Transverse colon (tissue), 4 donors: ENCODE results near the gene RRP1B. TPM values are rescaled to one million over a fixed set of nuclear protein-coding genes. Genes with fewer than 3 reads are reported as not detected.

Experiments used
- DNase-seq: peaks from one replicate; pipeline ENCODE4 v3.0.0-alpha.2; 2019
- H3K27ac ChIP-seq, 4 donors: fragments of 200-600 bp; sonication (generic); 2 replicates each; pipeline ENCODE4 v1.5.1; 2016 to 2018; ENCODE audit warnings: inconsistent platforms in 4 of 4
- H3K27me3 ChIP-seq: fragments of 200-600 bp; sonication (generic); 2 replicates; pipeline ENCODE4 v1.5.1; 2017; ENCODE audit warnings: inconsistent platforms
- H3K36me3 ChIP-seq, 4 donors: fragments of 200-600 bp; sonication (generic); 2 replicates each; pipeline ENCODE4 v1.5.1; 2017 to 2019; ENCODE audit warnings: inconsistent platforms in 4 of 4
- H3K4me1 ChIP-seq, 4 donors: fragments of 200-600 bp; sonication (generic); 2 replicates each; pipeline ENCODE4 v1.5.1; 2017 to 2020; ENCODE audit warnings: inconsistent platforms in 4 of 4
- H3K4me3 ChIP-seq, 4 donors: fragments of 200-600 bp; sonication (generic); 1 replicate in 1 of 4; 2 replicates in 3 of 4; pipeline versions ENCODE4 v1.5.1 to v1.6.1; 2017 to 2019; ENCODE audit warnings: inconsistent platforms in 4 of 4
- H3K9me3 ChIP-seq, 2 donors: fragments of 200-600 bp; sonication (generic); 2 replicates each; pipeline ENCODE4 v1.5.1; 2017 to 2019; ENCODE audit warnings: inconsistent platforms in 2 of 2
- CTCF ChIP-seq, 5 experiments: fragments of 200-600 bp in 3 of 5; fragments of 450-650 bp in 2 of 5; sonication (generic) in 3 of 5; IDR thresholded peaks; 1 replicate in 2 of 5; 2 replicates in 3 of 5; pipeline ENCODE4 v1.5.1; 2016 to 2017; ENCODE audit warnings: antibody characterized with exemption in 5 of 5, inconsistent platforms in 3 of 5, mild to moderate bottlenecking in 2 of 5, moderate library complexity in 1 of 5
- EP300 ChIP-seq: sonication (generic); formaldehyde crosslinking; IDR thresholded peaks from one replicate; pipeline ENCODE4 v1.6.1; 2017; ENCODE audit warnings: antibody characterized with exemption, low read depth
- POLR2A ChIP-seq: fragments of 450-650 bp; IDR thresholded peaks from one replicate; pipeline ENCODE4 v1.6.1; 2016; ENCODE audit warnings: antibody characterized with exemption, mild to moderate bottlenecking, moderate library complexity
- POLR2AphosphoS5 ChIP-seq, 3 donors: sonication (generic); formaldehyde crosslinking; IDR thresholded peaks; one replicate each; pipeline ENCODE4 v1.6.1; 2016; ENCODE audit warnings: antibody characterized with exemption in 3 of 3
- WGBS, 2 donors: methylation state at CpG; one replicate each; pipeline ENCODE4 v1.1.5; 2018; ENCODE audit warnings: low coverage in 1 of 2; 5-methylcytosine and 5-hydroxymethylcytosine counted together
- in situ Hi-C, 4 donors: fragments of 200-750 bp; cut with MboI; loops; one replicate each; pipeline versions ENCODE4 v1.15.0 to v1.15.1; 2017; ENCODE audit warnings: low sequenced_read_pairs in 3 of 4, low pct_ligation_motif_present in 1 of 4, low pct_unique_long_range_greater_than_20kb in 1 of 4
- intact Hi-C: fragments of 100-400 bp; cut with DNase I; formaldehyde crosslinking; loops from one replicate; pipeline ENCODE4 v1.15.1; 2023; ENCODE audit warnings: low total_unique reads
- total RNA-seq, 4 donors: library from RNA; depleted of rRNA; stranded (reverse); fragments of >200 nt; gene quantifications; one replicate each; pipeline ENCODE4 v1.1.0, GENCODE V29; 2016

Gene RRP1B
- total RNA-seq, 4 donors from 2014 or later = 6.0 to 15.4 (median 12.0) TPM

GRCh38 chr21:43622796-43623195 is 36.6 kb upstream of the RRP1B start:
- Histone ChIP-seq H3K4me3 (no peak overlapping the region), H3K9me3 (peaks cover 15 to 17% of the 10 kb centered on the region in 2 donors), H3K4me1 (peaks cover 0 to 21% (median 6%) of the 10 kb centered on the region in 4 donors), H3K27ac (no peak overlapping the region), H3K27me3 (no peaks in the 10 kb centered on the region), H3K36me3 (no peaks in the 10 kb centered on the region)
- TF ChIP-seq POLR2AphosphoS5 (IDR thresholded peaks at IDR 0.05) = no peak
- TF ChIP-seq POLR2A = no peak
- no peak for TF ChIP-seq EP300
- no peak for TF ChIP-seq CTCF (IDR thresholded peaks at IDR 0.05)
- WGBS, 2 donors = 86 to 89% methylated on average over 2 of the region's 2 CpGs
- intact Hi-C loops (no loop called here), in situ Hi-C loops (no loop called here)
- DNase-seq = no peak

GRCh38 chr21:43623588-43623987 is 35.8 kb upstream of the RRP1B start:
- no peak for DNase-seq
- Histone ChIP-seq H3K27ac (no peak overlapping the region), H3K4me1 (peaks cover 0 to 14% (median 8%) of the 10 kb centered on the region in 4 donors), H3K4me3 (no peak overlapping the region), H3K9me3 (peaks cover 15 to 20% of the 10 kb centered on the region in 2 donors), H3K27me3 (no peaks in the 10 kb centered on the region), H3K36me3 (no peaks in the 10 kb centered on the region)
- WGBS, 2 donors = 89% methylated on average over 2 of the region's 2 CpGs; no CpG with 5 or more reads in 1 of the 2 donors
- in situ Hi-C loops (no loop called here), intact Hi-C loops (no loop called here)
- TF ChIP-seq POLR2A (no peak), CTCF (IDR thresholded peaks at IDR 0.05) (no peak), EP300 (no peak), POLR2AphosphoS5 (IDR thresholded peaks at IDR 0.05) (no peak)

- no peak overlapping the region for H3K4me3 ChIP-seq
- no peaks in the 10 kb centered on the region for H3K27me3 ChIP-seq
- H3K4me1 ChIP-seq = peaks cover 0 to 12% (median 7%) of the 10 kb centered on the region in 4 donors
- 83 to 100% methylated on average over 2 to 4 of the region's 4 CpGs for WGBS, 2 donors
- intact Hi-C loops = no loop called here
- no peak for DNase-seq
- in situ Hi-C loops = no loop called here
- no peak overlapping the region for H3K27ac ChIP-seq
- TF ChIP-seq EP300 (no peak), CTCF (IDR thresholded peaks at IDR 0.05) (no peak), POLR2AphosphoS5 (IDR thresholded peaks at IDR 0.05) (no peak), POLR2A (no peak)
- peaks cover 15 to 23% of the 10 kb centered on the region in 2 donors for H3K9me3 ChIP-seq
- no peaks in the 10 kb centered on the region for H3K36me3 ChIP-seq
These were observed 35.0 kb upstream of the RRP1B start for GRCh38 chr21:43624339-43624738.

GRCh38 chr21:43626390-43626789 is 33.0 kb upstream of the RRP1B start:
- intact Hi-C loops = no loop called here

More at GRCh38 chr21:43626390-43626789, 33.0 kb upstream of the RRP1B start:
- H3K36me3 ChIP-seq = no peaks in the 10 kb centered on the region
- peaks cover 0 to 7% (median 3%) of the 10 kb centered on the region in 4 donors for H3K4me1 ChIP-seq
- no peak overlapping the region for H3K27ac ChIP-seq
- H3K4me3 ChIP-seq = no peak overlapping the region
- peaks cover 0 to 8% of the 10 kb centered on the region in 2 donors for H3K9me3 ChIP-seq
- no peak for DNase-seq
- in situ Hi-C loops = no loop called here
- WGBS, 2 donors = 54 to 68% methylated on average over 2 to 3 of the region's 3 CpGs
- TF ChIP-seq POLR2AphosphoS5 (IDR thresholded peaks at IDR 0.05) (no peak), EP300 (no peak), CTCF (IDR thresholded peaks at IDR 0.05) (no peak), POLR2A (no peak)
- H3K27me3 ChIP-seq = no peaks in the 10 kb centered on the region
